ENCODE data around the gene B9D1.

DNA sequence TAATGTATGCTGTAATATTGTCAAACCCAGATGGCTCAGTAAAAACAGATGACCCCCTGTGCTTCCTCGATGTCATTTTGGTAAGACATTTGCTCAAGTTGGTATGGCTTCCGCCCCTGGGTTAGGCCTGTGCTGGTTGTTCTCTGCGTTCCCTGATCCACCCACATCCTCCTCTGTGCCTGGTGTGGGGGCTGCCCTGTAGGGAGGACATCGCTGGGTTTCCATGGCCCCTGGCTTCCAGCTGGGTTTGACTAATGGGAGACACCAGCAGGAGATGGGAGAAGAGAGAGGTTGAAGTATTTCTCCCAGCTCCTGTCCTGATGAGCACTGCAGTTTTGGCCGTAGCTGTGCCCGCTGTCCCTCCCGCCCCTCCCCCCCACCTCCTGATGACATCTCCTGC is 28.9 kb upstream of the B9D1 start:
- TF ChIP-seq EP300 (IDR thresholded peaks at IDR 0.05; ENCODE audit: borderline replicate concordance) (no peak), ZBTB7A (IDR thresholded peaks at IDR 0.05; ENCODE audit: low read depth) (no peak), CREB1 (IDR thresholded peaks at IDR 0.05; ENCODE audit: low read depth) (no peak)
